GM21423 (cell line): ENCODE results near the gene GOLGA8J.
"Not testable (repeated sequence)": the region's sequence is repeated elsewhere in the genome, so short reads cannot be mapped to it uniquely, and the experiment has no call there.

Experiments used
- ATAC-seq: cut with Tn5 transposase; IDR thresholded peaks from one replicate; pipeline ENCODE4 v1.9.1; 2021; ENCODE audit warnings: mild to moderate bottlenecking, moderate library complexity; ENCODE audit not compliant: unreplicated experiment

The GOLGA8J gene

GRCh38 chr15:30082655-30083054, at the start of gene GOLGA8J:
TSS of gene GOLGA8J (plus strand) at chr15:30082955. CDS start at chr15:30083053, 98 bp downstream.
- not testable (repeated sequence) for ATAC-seq

GRCh38 chr15:30033211-30033610, 49.5 kb upstream of the GOLGA8J start:
- ATAC-seq = no peak

- no peak for ATAC-seq
Measured at GRCh38 chr15:30033763-30034162, 49.0 kb upstream of the GOLGA8J start.

- ATAC-seq = no peak
Measured at GRCh38 chr15:30036036-30036703, 46.6 kb upstream of the GOLGA8J start.

GRCh38 chr15:30038667-30039523, 43.9 kb upstream of the GOLGA8J start:
- ATAC-seq = no peak

GRCh38 chr15:30041868-30042267, 40.9 kb upstream of the GOLGA8J start:
- no peak for ATAC-seq

GRCh38 chr15:30042556-30042955, 40.2 kb upstream of the GOLGA8J start:
- ATAC-seq = no peak

GRCh38 chr15:30043211-30043655, 39.5 kb upstream of the GOLGA8J start:
- ATAC-seq = no peak

GRCh38 chr15:30044377-30044776, 38.4 kb upstream of the GOLGA8J start:
- no peak for ATAC-seq

GRCh38 chr15:30044826-30045225, 37.9 kb upstream of the GOLGA8J start:
- not testable (repeated sequence) for ATAC-seq

- ATAC-seq = not testable (repeated sequence)
Measured at GRCh38 chr15:30045248-30046041, 37.3 kb upstream of the GOLGA8J start.

GRCh38 chr15:30046430-30046829, 36.3 kb upstream of the GOLGA8J start:
- ATAC-seq = no peak

GRCh38 chr15:30055604-30056003, 27.2 kb upstream of the GOLGA8J start:
- no peak for ATAC-seq

- ATAC-seq = no peak
Measured at GRCh38 chr15:30056166-30056565, 26.6 kb upstream of the GOLGA8J start.

- ATAC-seq = no peak
Measured at GRCh38 chr15:30059771-30060170, 23.0 kb upstream of the GOLGA8J start.

GRCh38 chr15:30062881-30063280, 19.9 kb upstream of the GOLGA8J start:
- no peak for ATAC-seq

GRCh38 chr15:30063835-30064546, 18.8 kb upstream of the GOLGA8J start:
- no peak for ATAC-seq

- ATAC-seq = no peak
Measured at GRCh38 chr15:30065025-30065801, 17.5 kb upstream of the GOLGA8J start.

- no peak for ATAC-seq
Measured at GRCh38 chr15:30068326-30068725, 14.4 kb upstream of the GOLGA8J start.

GRCh38 chr15:30072630-30073029, 10.1 kb upstream of the GOLGA8J start:
- no peak for ATAC-seq
